GM20431 (cell line): ENCODE results near the gene RNF38.
"Not testable (repeated sequence)": the region's sequence is repeated elsewhere in the genome, so short reads cannot be mapped to it uniquely, and the experiment has no call there.

ENCODE experiments used
- in situ Hi-C: fragments of 300-500 bp; cut with MseI, MboI; formaldehyde crosslinking; loops from one replicate; pipeline ENCODE4 v1.15.0; 2020; ENCODE audit warnings: low sequenced_read_pairs; ENCODE audit not compliant: unreplicated experiment

RNF38 gene

DNA sequence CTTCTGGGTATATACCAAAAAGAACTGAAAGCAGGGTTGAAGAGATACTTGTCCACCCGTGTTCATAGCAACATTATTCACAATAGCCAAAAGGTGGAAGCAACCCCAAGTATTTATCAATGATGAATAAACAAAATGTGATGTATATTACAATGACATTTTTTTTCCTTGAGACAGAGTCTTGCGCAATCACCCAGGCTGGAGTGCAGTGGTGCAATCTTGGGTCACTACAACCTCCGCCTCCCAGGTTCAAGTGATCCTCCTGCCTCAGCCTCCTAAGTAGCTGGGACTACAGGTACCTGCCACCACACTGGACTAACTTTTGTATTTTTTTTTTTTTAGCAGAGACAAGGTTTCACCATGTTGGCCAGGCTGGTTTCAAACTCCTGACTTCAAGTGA, 11.3 kb upstream of the RNF38 start:
- in situ Hi-C loops = loop anchor here (10.0 to 25.0 kb wide), 2 partner anchors 143 to 326 kb away; no protein-coding TSS in a partner anchor

- in situ Hi-C loops = loop anchor here (25.0 kb wide), 1 partner anchor 328 kb away; no protein-coding TSS in a partner anchor
Measured at GRCh38 chr9:36409076-36409475, 9.0 kb upstream of the RNF38 start.

DNA sequence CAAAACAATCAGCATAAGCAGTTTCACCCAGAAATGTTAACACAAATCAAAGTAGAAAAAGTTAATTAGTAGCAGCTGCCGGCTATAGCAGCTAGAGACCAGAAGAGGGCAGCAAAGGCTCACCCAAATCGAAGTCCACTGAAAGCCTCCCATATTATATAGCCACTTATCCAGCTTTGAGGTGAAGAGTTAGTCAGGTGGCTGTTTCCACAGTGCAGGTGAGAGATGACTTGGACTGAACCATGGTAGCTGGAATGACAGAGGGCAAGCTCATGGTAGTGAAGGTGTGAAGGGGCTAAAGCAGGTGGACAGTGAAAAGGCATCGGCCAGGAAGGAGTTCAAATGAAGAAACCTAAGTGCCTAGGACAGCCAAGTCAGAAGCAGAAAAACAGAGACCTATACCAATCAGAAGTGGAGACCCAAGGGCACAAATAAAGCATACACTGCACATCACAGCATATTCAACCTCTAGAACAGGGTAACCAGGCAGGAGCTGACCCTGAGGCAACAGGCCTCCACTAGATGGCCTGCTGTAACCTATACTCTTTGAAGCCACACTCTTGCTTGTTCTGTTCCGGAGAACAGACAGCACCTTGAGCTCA, 7.2 kb upstream of the RNF38 start:
- in situ Hi-C loops = loop anchor here (25.0 kb wide), 1 partner anchor 330 kb away; no protein-coding TSS in a partner anchor

- in situ Hi-C loops = loop anchor here (25.0 kb wide), 1 partner anchor 335 kb away; no protein-coding TSS in a partner anchor
Measured at GRCh38 chr9:36402536-36402935, 2.5 kb upstream of the RNF38 start.

GRCh38 chr9:36401897-36402480, 1.9 kb upstream of the RNF38 start:
- in situ Hi-C loops = loop anchor here (25.0 kb wide), 1 partner anchor 335 kb away; no protein-coding TSS in a partner anchor

GRCh38 chr9:36401164-36401740, 1.2 kb upstream of the RNF38 start:
- in situ Hi-C loops = loop anchor here (25.0 kb wide), 1 partner anchor 336 kb away; no protein-coding TSS in a partner anchor

DNA sequence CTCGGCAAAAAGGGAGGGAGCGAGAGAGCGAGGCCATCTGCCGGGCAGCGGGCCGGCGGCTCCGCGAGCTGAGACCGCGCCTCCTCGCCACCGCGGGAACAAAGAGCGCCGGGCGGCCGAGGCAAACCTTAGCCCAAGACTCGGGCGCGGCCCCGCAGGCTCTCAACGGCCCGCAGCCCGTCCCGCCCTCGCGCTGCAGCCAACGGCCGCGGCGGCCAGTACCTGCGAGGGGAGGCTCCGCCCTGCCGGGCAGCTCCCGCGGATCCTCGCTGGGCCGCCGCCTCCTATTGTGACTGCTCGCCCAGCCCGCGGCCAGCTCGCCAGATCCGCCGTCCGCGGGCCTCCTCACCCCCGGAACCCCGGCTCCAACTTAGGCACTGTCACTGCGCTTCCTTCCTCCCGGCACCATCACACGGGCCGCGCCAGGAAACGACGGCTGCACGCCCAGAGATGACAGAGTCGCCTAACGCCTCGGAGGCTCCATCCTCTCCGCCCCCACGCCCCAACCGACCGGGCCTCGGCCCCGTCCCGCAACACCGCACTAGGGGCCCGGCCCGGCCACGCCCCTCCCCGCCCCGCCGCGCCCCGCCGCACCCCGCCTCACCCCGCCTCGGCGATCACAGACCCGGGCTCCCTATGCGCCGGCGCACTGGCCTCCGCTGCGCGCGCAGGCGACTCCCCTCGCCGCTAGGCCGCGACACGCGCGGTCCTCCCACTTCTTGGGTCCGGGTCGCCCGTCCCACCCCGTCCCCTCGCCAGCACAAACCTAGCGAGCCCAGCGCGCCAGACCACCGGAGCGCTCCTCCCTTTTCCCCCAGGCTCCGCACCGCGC, 479 bp upstream of the RNF38 start:
- in situ Hi-C loops = loop anchor here (25.0 kb wide), 1 partner anchor 337 kb away; no protein-coding TSS in a partner anchor

- in situ Hi-C loops = no loop called here
Measured at GRCh38 chr9:36398745-36399144, 1.3 kb downstream of the RNF38 start.

DNA sequence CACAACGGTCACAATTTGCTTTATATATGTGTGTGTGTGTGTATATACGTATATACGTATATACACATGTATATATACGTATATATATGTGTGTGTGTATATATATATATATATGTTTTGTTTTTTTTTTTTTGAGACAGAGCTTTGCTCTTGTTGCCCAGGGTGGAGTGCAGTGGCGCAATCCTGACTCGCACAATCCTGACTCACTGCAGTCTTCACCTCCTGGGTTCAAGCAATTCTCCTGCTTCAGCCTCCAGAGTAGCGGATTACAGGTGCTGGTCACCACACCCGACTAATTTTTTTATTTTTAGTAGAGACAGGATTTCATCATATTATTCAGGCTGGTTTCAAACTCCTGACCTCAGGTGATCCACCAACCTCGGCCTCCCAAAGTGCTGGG, 3.1 kb downstream of the RNF38 start:
- in situ Hi-C loops = no loop called here

DNA sequence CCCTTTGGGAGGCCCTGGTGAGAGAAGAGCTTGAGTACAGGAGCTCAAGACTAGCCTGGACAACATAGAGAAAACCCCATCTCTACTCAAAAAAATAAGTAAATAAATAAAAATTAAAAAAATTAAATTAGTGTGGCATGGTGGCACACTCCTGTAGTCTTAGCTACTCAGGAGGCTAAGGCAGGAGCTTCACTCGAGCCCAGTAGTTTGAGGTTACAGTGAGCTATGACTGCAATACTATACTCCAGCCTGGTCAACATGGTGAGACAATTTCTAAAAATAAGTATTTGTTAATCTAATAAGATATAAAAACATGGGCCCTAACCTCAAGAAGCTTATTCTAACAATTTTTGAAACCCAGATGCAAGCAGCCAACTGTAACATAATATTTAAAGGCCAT, 7.6 kb downstream of the RNF38 start:
- in situ Hi-C loops = no loop called here

- in situ Hi-C loops = no loop called here
Measured at GRCh38 chr9:36389590-36389989, 10.5 kb downstream of the RNF38 start.

- in situ Hi-C loops = not testable (repeated sequence)
Measured at GRCh38 chr9:36386396-36386965, 13.6 kb downstream of the RNF38 start.

DNA sequence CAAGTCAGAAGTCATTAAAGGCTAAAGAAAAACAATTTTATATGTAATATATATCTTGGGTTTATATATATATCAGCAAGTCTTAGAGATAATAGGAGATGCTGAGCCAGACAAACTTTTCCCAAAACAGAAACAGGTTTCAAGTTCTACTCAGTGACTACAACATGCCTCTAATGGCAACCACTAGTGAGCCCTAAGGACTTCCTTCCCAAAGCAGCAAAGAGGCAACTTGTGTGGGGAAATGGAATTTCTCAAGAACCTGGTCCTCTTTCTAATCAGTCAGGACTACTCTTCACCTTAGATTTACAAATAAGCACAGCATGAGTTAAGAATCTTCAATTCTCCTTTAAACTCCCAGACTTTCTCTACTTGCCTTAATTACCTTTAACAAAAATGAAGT, 17.6 kb downstream of the RNF38 start:
- in situ Hi-C loops = no loop called here

DNA sequence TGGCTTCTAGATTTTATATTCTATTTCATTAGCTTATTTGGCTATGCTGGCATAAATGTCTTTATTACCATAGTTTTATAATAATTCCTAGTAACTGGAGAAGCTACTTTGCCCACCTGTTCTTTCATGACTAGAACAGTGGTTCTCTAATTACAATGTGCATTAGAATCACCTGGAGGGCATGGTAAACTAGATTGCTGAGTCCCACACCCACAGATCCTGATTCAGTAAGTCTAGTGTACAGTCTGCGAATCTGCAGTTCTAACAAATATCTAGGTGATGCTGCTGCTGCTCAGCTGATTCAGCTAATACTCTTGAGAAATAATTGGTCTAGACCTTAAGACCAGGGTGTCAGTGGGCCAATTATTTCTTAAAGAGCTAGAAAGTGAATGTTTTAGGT, 35.5 kb downstream of the RNF38 start:
- in situ Hi-C loops = no loop called here

GRCh38 chr9:36363448-36363847, 36.6 kb downstream of the RNF38 start:
- in situ Hi-C loops = no loop called here

GRCh38 chr9:36358486-36358885, 41.6 kb downstream of the RNF38 start:
- in situ Hi-C loops = no loop called here

DNA sequence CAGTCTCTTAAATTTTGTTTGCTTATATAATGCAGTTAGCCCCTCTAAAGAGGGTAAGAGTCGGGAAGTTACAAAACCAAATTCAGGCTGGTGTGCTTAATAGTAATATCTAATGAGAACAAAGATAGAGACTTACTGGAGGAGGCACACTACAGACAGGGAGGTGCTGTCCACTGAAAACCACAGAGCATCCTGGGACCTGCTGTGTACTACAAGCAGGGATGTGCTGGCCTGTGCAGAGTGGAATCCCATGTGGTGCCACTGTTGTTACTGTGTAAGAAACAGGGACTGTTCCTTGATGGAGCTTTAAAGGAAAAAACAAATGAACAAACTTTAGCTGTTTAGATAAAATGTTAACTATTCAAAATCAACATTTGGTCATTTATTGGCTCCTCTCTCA, 42.4 kb downstream of the RNF38 start:
- in situ Hi-C loops = no loop called here

GRCh38 chr9:36346569-36346968, 53.5 kb downstream of the RNF38 start:
- in situ Hi-C loops = no loop called here

DNA sequence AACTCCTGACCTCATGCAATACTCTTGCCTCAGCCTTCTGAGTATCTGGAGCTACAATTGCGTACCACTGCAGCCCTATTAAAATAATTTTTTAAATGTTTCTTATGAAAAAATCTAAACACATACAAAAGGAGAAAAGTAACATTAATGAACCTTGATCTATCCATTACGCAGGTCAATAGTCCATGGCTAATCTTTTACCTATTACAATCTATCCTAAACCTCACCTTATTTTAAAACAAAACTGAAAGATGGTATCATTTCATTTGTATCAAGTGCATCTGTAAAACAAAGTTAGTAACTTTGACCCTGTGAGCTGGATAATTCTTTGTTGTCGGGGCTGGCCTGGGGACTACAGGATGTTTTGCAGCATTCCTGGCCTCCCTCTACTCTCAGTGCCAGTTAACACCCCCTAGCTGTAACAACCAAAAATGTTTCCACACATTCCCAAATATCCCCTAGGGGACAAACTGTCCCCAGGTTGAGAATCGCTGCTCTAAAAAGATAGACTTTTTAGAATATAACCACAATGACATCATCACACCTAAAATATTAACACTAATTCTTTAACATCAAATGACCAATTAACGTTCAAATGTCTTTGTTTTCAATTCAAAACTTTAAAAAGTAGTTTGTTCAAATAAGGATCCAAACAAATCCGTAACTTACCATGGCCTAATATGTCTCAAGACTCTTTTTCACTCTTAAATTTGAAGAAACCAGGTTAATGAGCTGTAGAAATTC, 54.8 kb downstream of the RNF38 start:
- in situ Hi-C loops = no loop called here
